NCI-H446 treated with DMSO at 0.1 percent for 48 hours (cell line): ENCODE measurements around the gene PNMA8B.
"Not testable (repeated sequence)": the region's sequence is repeated elsewhere in the genome, so short reads cannot be mapped to it uniquely, and the experiment has no call there.

Experiments
- DNase-seq: peaks from one replicate; lab custom pipeline; 2025; lab: John Stamatoyannopoulos, UW

PNMA8B gene

GRCh38 chr19:46513461-46514236 is 18.0 kb upstream of the PNMA8B start:
- DNase-seq: peak; percentile 47

GRCh38 chr19:46511237-46511636 is 15.6 kb upstream of the PNMA8B start:
- no peak for DNase-seq

- no peak for DNase-seq
Observed at GRCh38 chr19:46508206-46508605, 12.5 kb upstream of the PNMA8B start.

GRCh38 chr19:46503848-46504453 is 8.3 kb upstream of the PNMA8B start:
- no peak for DNase-seq

GRCh38 chr19:46502891-46503290 is 7.2 kb upstream of the PNMA8B start:
- no peak for DNase-seq

GRCh38 chr19:46499692-46500091 is 4.0 kb upstream of the PNMA8B start:
- DNase-seq: no peak

- DNase-seq: no peak
Observed at GRCh38 chr19:46497773-46498172, 2.1 kb upstream of the PNMA8B start.

GRCh38 chr19:46496886-46497285 is 1.2 kb upstream of the PNMA8B start:
- not testable (repeated sequence) for DNase-seq

- DNase-seq: no peak
Observed at GRCh38 chr19:46496304-46496703, 637 bp upstream of the PNMA8B start.

- DNase-seq: no peak
Observed at GRCh38 chr19:46494941-46495785, 504 bp downstream of the PNMA8B start.

GRCh38 chr19:46494146-46494940 is 1.3 kb downstream of the PNMA8B start:
- DNase-seq: no peak

- DNase-seq: no peak
Observed at GRCh38 chr19:46493236-46494145, 2.2 kb downstream of the PNMA8B start.

GRCh38 chr19:46492841-46493235 is 2.8 kb downstream of the PNMA8B start:
- DNase-seq: no peak

- no peak for DNase-seq
Observed at GRCh38 chr19:46491975-46492682, 3.5 kb downstream of the PNMA8B start.

GRCh38 chr19:46490774-46491173 is 4.9 kb downstream of the PNMA8B start:
- DNase-seq: no peak

- no peak for DNase-seq
Observed at GRCh38 chr19:46489445-46490272, 6.0 kb downstream of the PNMA8B start.

- no peak for DNase-seq
Observed at GRCh38 chr19:46488551-46488950, 7.1 kb downstream of the PNMA8B start.

GRCh38 chr19:46487802-46488445 is 7.7 kb downstream of the PNMA8B start:
- DNase-seq: peak; percentile 12
